ENCODE data around the gene PHIP. TPM values are rescaled to one million over a fixed set of nuclear protein-coding genes. Genes with fewer than 3 reads are reported as not detected.

Gene PHIP
- total RNA-seq, 1 experiment from 2014 or later = 53.6 TPM

GRCh38 chr6:78936515-78936914 is 141.5 kb downstream of the PHIP start:
- DNase-seq = no peak
- H3K9me3 Mint-ChIP-seq = peaks cover 0 to 3% of the 10 kb centered on the region in 2 experiments; a peak in 1 of 5 replicates
- no peak overlapping the region for H2BK15ac ChIP-seq (ENCODE audit: low read depth, low read length)
- H3K36me3 Mint-ChIP-seq (ENCODE audit: insufficient read depth in 1 of 3, low read depth in 3 of 3) = peaks cover 9 to 22% (median 17%) of the 10 kb centered on the region in 3 experiments; a peak in 6 of 7 replicates
- H2BK120ac ChIP-seq (ENCODE audit: low read depth, low read length, poor library complexity, severe bottlenecking) = no peak overlapping the region
- H2BK5ac ChIP-seq (ENCODE audit: insufficient read length, low read length) = no peak overlapping the region
- no peak overlapping the region for H2BK12ac ChIP-seq (ENCODE audit: insufficient read length, low read depth, low read length)
- H3K18ac ChIP-seq (ENCODE audit: insufficient read length, low read depth, low read length) = no peak overlapping the region
- H3K27ac Mint-ChIP-seq = no peak overlapping the region
- no peaks in the 10 kb centered on the region for H3K79me2 ChIP-seq (ENCODE audit: insufficient read depth, low read length)
- no peak overlapping the region for H3K4ac ChIP-seq (ENCODE audit: low read depth, low read length)
- H3K9me3 ChIP-seq (ENCODE audit: control insufficient read depth, low read depth, low read length) = no peaks in the 10 kb centered on the region
- H3K27me3 Mint-ChIP-seq (ENCODE audit: low read depth) = no peaks in the 10 kb centered on the region
- no peak overlapping the region for H3K4me3 Mint-ChIP-seq
- H2AFZ ChIP-seq (ENCODE audit: low read length) = no peak overlapping the region
- H3K4me1 Mint-ChIP-seq = no peaks in the 10 kb centered on the region
- H4K91ac ChIP-seq (ENCODE audit: insufficient read length, low read depth, low read length) = no peak overlapping the region
- H3K79me1 ChIP-seq (ENCODE audit: insufficient read depth, low read depth, low read length, poor library complexity, severe bottlenecking) = no peaks in the 10 kb centered on the region
- H4K8ac ChIP-seq (replicated peaks; ENCODE audit: insufficient read length, low read depth, low read length) = no peak overlapping the region
- no peak overlapping the region for H2AK5ac ChIP-seq (ENCODE audit: insufficient read length, low read length)
- no peak overlapping the region for H3K9ac ChIP-seq (ENCODE audit: extremely low read depth, insufficient read length, low read length)
- H4K20me1 ChIP-seq (ENCODE audit: control insufficient read depth, insufficient read depth, insufficient read length) = no peaks in the 10 kb centered on the region
- H3K23ac ChIP-seq (ENCODE audit: insufficient read length, low read depth, low read length) = no peak overlapping the region
- WGBS (ENCODE audit: extremely low coverage, insufficient read length, low lambda C conversion rate) = no CpG with 5 or more reads among the region's 2 CpGs
- TF ChIP-seq CTCF (conservative IDR thresholded peaks at IDR 0.05) = no peak
- H3K27me3 ChIP-seq (ENCODE audit: insufficient read depth, low read length) = no peaks in the 10 kb centered on the region
- no peaks in the 10 kb centered on the region for H3K23me2 ChIP-seq (ENCODE audit: insufficient read length, low read depth, low read length, poor library complexity, severe bottlenecking)
- H4K5ac ChIP-seq (ENCODE audit: insufficient read length, low read depth, low read length) = no peak overlapping the region
- H3K4me2 ChIP-seq (ENCODE audit: insufficient read depth, insufficient read length, low read length) = no peak overlapping the region
- no peak overlapping the region for H3K14ac ChIP-seq (ENCODE audit: insufficient read depth, low read length)
- H3K4me1 ChIP-seq (ENCODE audit: insufficient read depth, low read length) = no peaks in the 10 kb centered on the region
- no peak overlapping the region for H2BK20ac ChIP-seq (ENCODE audit: low read depth, low read length, poor library complexity, severe bottlenecking)
- no peak overlapping the region for H3K56ac ChIP-seq (ENCODE audit: insufficient read length, low read depth, low read length)
- H3K27ac ChIP-seq (ENCODE audit: insufficient read length, low read depth, low read length) = no peak overlapping the region
- H3T11ph ChIP-seq (ENCODE audit: low read length) = no peak overlapping the region

Measured in H9 (cell line).